ENCODE results near the gene TMC2.
"Not testable (repeated sequence)": the region's sequence is repeated elsewhere in the genome, so short reads cannot be mapped to it uniquely, and the experiment has no call there.

The TMC2 gene

GRCh38 chr20:2663887-2664719 is 127.7 kb downstream of the TMC2 start, which contains the start of gene IDH3B:
IDH3B (minus strand) TSS chr20:2664216; CDS start chr20:2664188, 28 bp downstream.
- DNase-seq (ENCODE audit: low read depth) = peak; percentile 84

- no peak for DNase-seq (ENCODE audit: low read depth)
Observed at GRCh38 chr20:2671977-2672376, 135.6 kb downstream of the TMC2 start.

- DNase-seq (ENCODE audit: low read depth) = no peak
Observed at GRCh38 chr20:2672446-2672845, 136.1 kb downstream of the TMC2 start.

- no peak for DNase-seq (ENCODE audit: low read depth)
Observed at GRCh38 chr20:2673453-2673852, 137.1 kb downstream of the TMC2 start.

GRCh38 chr20:2680046-2680445 is 143.7 kb downstream of the TMC2 start:
- DNase-seq (ENCODE audit: low read depth) = no peak

GRCh38 chr20:2682040-2682439 is 145.7 kb downstream of the TMC2 start:
- not testable (repeated sequence) for DNase-seq (ENCODE audit: low read depth)

GRCh38 chr20:2684817-2685216 is 148.4 kb downstream of the TMC2 start:
- not testable (repeated sequence) for DNase-seq (ENCODE audit: low read depth)

GRCh38 chr20:2687514-2687913 is 151.1 kb downstream of the TMC2 start:
- no peak for DNase-seq (ENCODE audit: low read depth)

- DNase-seq (ENCODE audit: low read depth) = peak; percentile 40
Observed at GRCh38 chr20:2688041-2688591, 151.7 kb downstream of the TMC2 start.

- no peak for DNase-seq (ENCODE audit: low read depth)
Observed at GRCh38 chr20:2690213-2690612, 153.8 kb downstream of the TMC2 start.

- no peak for DNase-seq (ENCODE audit: low read depth)
Observed at GRCh38 chr20:2690718-2691117, 154.3 kb downstream of the TMC2 start.

- no peak for DNase-seq (ENCODE audit: low read depth)
Observed at GRCh38 chr20:2691127-2691526, 154.8 kb downstream of the TMC2 start.

Data from T-helper 22 cell (primary cell).